ENCODE measurements around the gene C19orf53. TPM values are rescaled to one million over a fixed set of nuclear protein-coding genes. Genes with fewer than 3 reads are reported as not detected.

Gene C19orf53
- polyA plus RNA-seq, 2 donors, result 135 to 174 TPM

DNA sequence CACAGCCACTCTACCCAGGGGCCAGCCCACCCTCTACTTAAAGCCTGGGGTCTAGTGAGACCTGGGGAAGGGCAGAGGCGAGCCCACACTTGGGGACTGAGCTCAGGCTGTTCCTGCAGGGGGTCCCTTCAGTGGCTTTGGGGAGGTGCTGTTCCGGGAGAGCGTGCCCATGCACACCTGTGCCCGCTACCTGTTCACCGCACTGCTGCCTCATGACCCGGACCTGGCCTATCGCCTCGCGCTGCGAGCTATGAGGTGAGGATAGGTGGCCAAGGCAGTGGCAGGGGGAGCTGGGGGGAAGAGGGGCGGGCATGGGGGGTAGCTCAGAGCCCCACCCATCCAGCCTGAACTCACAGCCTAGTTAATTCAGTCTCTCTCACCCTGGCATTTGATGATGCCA is 45.0 kb downstream of the C19orf53 start:
- H3K4me1 ChIP-seq (ENCODE audit: control insufficient read depth in 2 of 2, insufficient read depth in 2 of 2, low read length in 1 of 2), result peaks cover 6 to 10% of the 10 kb centered on the region in 2 donors
- H3K27me3 ChIP-seq (ENCODE audit: control insufficient read depth in 1 of 2, insufficient read depth in 2 of 2, low read length in 2 of 2), result no peaks in the 10 kb centered on the region
- H3K4me3 ChIP-seq (ENCODE audit: low read depth in 1 of 2, low read length in 2 of 2), result no peak overlapping the region
- H3K27ac ChIP-seq (ENCODE audit: low read depth in 2 of 2, low read length in 1 of 2), result no peak overlapping the region
- WGBS, 2 donors, result 95 to 98% methylated on average over 11 of the region's 11 CpGs
- H3K9me3 ChIP-seq (ENCODE audit: control insufficient read depth in 2 of 2, insufficient read depth in 1 of 2, low read depth in 1 of 2, low read length in 1 of 2), result no peaks in the 10 kb centered on the region
- H3K36me3 ChIP-seq (ENCODE audit: control insufficient read depth in 2 of 2, insufficient read depth in 2 of 2, low read length in 1 of 2), result peaks cover 4 to 10% of the 10 kb centered on the region in 2 donors

GRCh38 chr19:13821292-13821691 is 47.0 kb downstream of the C19orf53 start:
- Histone ChIP-seq H3K36me3 (ENCODE audit: control insufficient read depth in 2 of 2, insufficient read depth in 2 of 2, low read length in 1 of 2) (peaks cover 10 to 17% of the 10 kb centered on the region in 2 donors), H3K27me3 (ENCODE audit: control insufficient read depth in 1 of 2, insufficient read depth in 2 of 2, low read length in 2 of 2) (no peaks in the 10 kb centered on the region), H3K9me3 (ENCODE audit: control insufficient read depth in 2 of 2, insufficient read depth in 1 of 2, low read depth in 1 of 2, low read length in 1 of 2) (no peaks in the 10 kb centered on the region), H3K4me3 (ENCODE audit: low read depth in 1 of 2, low read length in 2 of 2) (no peak overlapping the region), H3K27ac (ENCODE audit: low read depth in 2 of 2, low read length in 1 of 2) (no peak overlapping the region), H3K4me1 (ENCODE audit: control insufficient read depth in 2 of 2, insufficient read depth in 2 of 2, low read length in 1 of 2) (peaks cover 6 to 12% of the 10 kb centered on the region in 2 donors)
- 97 to 100% methylated on average over 2 of the region's 2 CpGs for WGBS, 2 donors

DNA sequence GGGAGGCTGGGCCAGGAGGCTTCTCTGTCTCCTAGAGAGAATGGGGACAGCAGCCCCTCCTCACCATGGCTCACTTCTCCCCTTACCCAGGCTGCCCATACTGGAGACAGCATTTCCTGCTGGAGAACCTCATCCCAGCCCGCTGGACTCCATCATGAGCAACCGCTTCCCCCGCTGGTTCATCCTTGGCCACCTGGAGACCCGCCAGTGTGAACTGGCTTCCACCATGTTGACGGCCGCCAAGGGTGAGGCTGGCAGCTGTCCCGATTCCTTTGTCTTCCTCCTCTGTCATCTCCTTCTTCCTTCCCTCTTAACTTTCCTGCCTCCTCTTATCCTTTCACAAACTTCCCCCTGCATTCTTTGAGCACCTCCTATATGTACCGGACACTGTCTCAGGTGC is 49.0 kb downstream of the C19orf53 start:
- Histone ChIP-seq H3K4me1 (ENCODE audit: control insufficient read depth in 2 of 2, insufficient read depth in 2 of 2, low read length in 1 of 2) (peaks cover 3 to 6% of the 10 kb centered on the region in 2 donors), H3K27me3 (ENCODE audit: control insufficient read depth in 1 of 2, insufficient read depth in 2 of 2, low read length in 2 of 2) (no peaks in the 10 kb centered on the region), H3K9me3 (ENCODE audit: control insufficient read depth in 2 of 2, insufficient read depth in 1 of 2, low read depth in 1 of 2, low read length in 1 of 2) (no peaks in the 10 kb centered on the region), H3K4me3 (ENCODE audit: low read depth in 1 of 2, low read length in 2 of 2) (no peak overlapping the region), H3K36me3 (ENCODE audit: control insufficient read depth in 2 of 2, insufficient read depth in 2 of 2, low read length in 1 of 2) (peaks cover 10 to 21% of the 10 kb centered on the region in 2 donors), H3K27ac (ENCODE audit: low read depth in 2 of 2, low read length in 1 of 2) (no peak overlapping the region)
- 70 to 79% methylated on average over 8 of the region's 8 CpGs for WGBS, 2 donors

- Histone ChIP-seq H3K27ac (ENCODE audit: low read depth in 2 of 2, low read length in 1 of 2) (no peak overlapping the region), H3K27me3 (ENCODE audit: control insufficient read depth in 1 of 2, insufficient read depth in 2 of 2, low read length in 2 of 2) (no peaks in the 10 kb centered on the region), H3K4me3 (ENCODE audit: low read depth in 1 of 2, low read length in 2 of 2) (no peak overlapping the region), H3K36me3 (ENCODE audit: control insufficient read depth in 2 of 2, insufficient read depth in 2 of 2, low read length in 1 of 2) (peaks cover 10 to 23% of the 10 kb centered on the region in 2 donors), H3K4me1 (ENCODE audit: control insufficient read depth in 2 of 2, insufficient read depth in 2 of 2, low read length in 1 of 2) (peaks cover 3 to 5% of the 10 kb centered on the region in 2 donors), H3K9me3 (ENCODE audit: control insufficient read depth in 2 of 2, insufficient read depth in 1 of 2, low read depth in 1 of 2, low read length in 1 of 2) (no peaks in the 10 kb centered on the region)
- WGBS, 2 donors, result 91 to 92% methylated on average over 2 of the region's 2 CpGs
These were observed 49.6 kb downstream of the C19orf53 start for GRCh38 chr19:13823901-13824300.

DNA sequence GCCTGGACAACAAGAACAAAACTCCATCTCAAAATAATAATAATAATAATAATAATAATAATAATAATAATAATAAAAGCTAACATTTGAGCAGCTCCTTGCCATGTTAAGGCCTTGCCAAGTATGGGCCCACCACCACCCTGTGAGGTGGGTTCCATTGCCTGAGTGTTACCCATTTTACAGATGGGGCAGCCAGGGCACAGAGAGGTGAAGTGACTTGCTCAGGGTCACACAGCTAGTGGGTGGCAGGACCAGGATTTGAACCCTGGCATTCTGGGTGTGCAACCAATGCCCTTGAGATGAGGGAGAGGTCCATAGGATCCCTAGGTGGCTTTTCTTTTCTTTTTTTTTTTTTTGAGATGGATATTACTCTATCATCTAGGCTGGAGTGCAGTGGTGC is 50.4 kb downstream of the C19orf53 start:
- no peaks in the 10 kb centered on the region for H3K27me3 ChIP-seq (ENCODE audit: control insufficient read depth in 1 of 2, insufficient read depth in 2 of 2, low read length in 2 of 2)
- H3K9me3 ChIP-seq (ENCODE audit: control insufficient read depth in 2 of 2, insufficient read depth in 1 of 2, low read depth in 1 of 2, low read length in 1 of 2), result no peaks in the 10 kb centered on the region
- no peak overlapping the region for H3K27ac ChIP-seq (ENCODE audit: low read depth in 2 of 2, low read length in 1 of 2)
- H3K4me1 ChIP-seq (ENCODE audit: control insufficient read depth in 2 of 2, insufficient read depth in 2 of 2, low read length in 1 of 2), result peaks cover 3 to 5% of the 10 kb centered on the region in 2 donors
- H3K36me3 ChIP-seq (ENCODE audit: control insufficient read depth in 2 of 2, insufficient read depth in 2 of 2, low read length in 1 of 2), result peaks cover 10 to 23% of the 10 kb centered on the region in 2 donors
- no peak overlapping the region for H3K4me3 ChIP-seq (ENCODE audit: low read depth in 1 of 2, low read length in 2 of 2)

GRCh38 chr19:13825489-13826441 is 51.5 kb downstream of the C19orf53 start:
- 89 to 92% methylated on average over 30 of the region's 30 CpGs for WGBS, 2 donors
- peaks cover 12 to 33% of the 10 kb centered on the region in 2 donors for H3K36me3 ChIP-seq (ENCODE audit: control insufficient read depth in 2 of 2, insufficient read depth in 2 of 2, low read length in 1 of 2)

GRCh38 chr19:13826652-13827235 is 52.5 kb downstream of the C19orf53 start:
- Histone ChIP-seq H3K4me1 (ENCODE audit: control insufficient read depth in 2 of 2, insufficient read depth in 2 of 2, low read length in 1 of 2) (peaks cover 3 to 5% of the 10 kb centered on the region in 2 donors), H3K27me3 (ENCODE audit: control insufficient read depth in 1 of 2, insufficient read depth in 2 of 2, low read length in 2 of 2) (no peaks in the 10 kb centered on the region), H3K36me3 (ENCODE audit: control insufficient read depth in 2 of 2, insufficient read depth in 2 of 2, low read length in 1 of 2) (peaks cover 9 to 37% of the 10 kb centered on the region in 2 donors), H3K9me3 (ENCODE audit: control insufficient read depth in 2 of 2, insufficient read depth in 1 of 2, low read depth in 1 of 2, low read length in 1 of 2) (no peaks in the 10 kb centered on the region), H3K27ac (ENCODE audit: low read depth in 2 of 2, low read length in 1 of 2) (no peak overlapping the region), H3K4me3 (ENCODE audit: low read depth in 1 of 2, low read length in 2 of 2) (no peak overlapping the region)
- 95 to 96% methylated on average over 9 of the region's 9 CpGs for WGBS, 2 donors

More at GRCh38 chr19:13825489-13826441, 51.5 kb downstream of the C19orf53 start:
- Histone ChIP-seq H3K4me3 (ENCODE audit: low read depth in 1 of 2, low read length in 2 of 2) (no peak overlapping the region), H3K27me3 (ENCODE audit: control insufficient read depth in 1 of 2, insufficient read depth in 2 of 2, low read length in 2 of 2) (no peaks in the 10 kb centered on the region), H3K4me1 (ENCODE audit: control insufficient read depth in 2 of 2, insufficient read depth in 2 of 2, low read length in 1 of 2) (peaks cover 3 to 5% of the 10 kb centered on the region in 2 donors), H3K27ac (ENCODE audit: low read depth in 2 of 2, low read length in 1 of 2) (no peak overlapping the region), H3K9me3 (ENCODE audit: control insufficient read depth in 2 of 2, insufficient read depth in 1 of 2, low read depth in 1 of 2, low read length in 1 of 2) (no peaks in the 10 kb centered on the region)

GRCh38 chr19:13827656-13828055 is 53.4 kb downstream of the C19orf53 start:
- no peak overlapping the region for H3K4me3 ChIP-seq (ENCODE audit: low read depth in 1 of 2, low read length in 2 of 2)
- peaks cover 3 to 5% of the 10 kb centered on the region in 2 donors for H3K4me1 ChIP-seq (ENCODE audit: control insufficient read depth in 2 of 2, insufficient read depth in 2 of 2, low read length in 1 of 2)
- no peaks in the 10 kb centered on the region for H3K27me3 ChIP-seq (ENCODE audit: control insufficient read depth in 1 of 2, insufficient read depth in 2 of 2, low read length in 2 of 2)
- no peaks in the 10 kb centered on the region for H3K9me3 ChIP-seq (ENCODE audit: control insufficient read depth in 2 of 2, insufficient read depth in 1 of 2, low read depth in 1 of 2, low read length in 1 of 2)
- peak overlapping the region in 1 of 2 donors; percentile 16 for H3K27ac ChIP-seq (ENCODE audit: low read depth in 2 of 2, low read length in 1 of 2)
- WGBS, 2 donors, result 59 to 64% methylated on average over 4 of the region's 4 CpGs
- H3K36me3 ChIP-seq (ENCODE audit: control insufficient read depth in 2 of 2, insufficient read depth in 2 of 2, low read length in 1 of 2), result peaks cover 9 to 37% of the 10 kb centered on the region in 2 donors

Measured in esophagus (tissue), 2 donors.